ENCODE results near the gene CRTC2. TPM values are rescaled to one million over a fixed set of nuclear protein-coding genes. Genes with fewer than 3 reads are reported as not detected.

CRTC2 gene
- total and polyA plus RNA-seq, 9 of the 15 experiments (the other 6 are each of a cell fraction or from before 2014, with no cell fraction given) = 2.7 to 26.4 (median 10.2) TPM

DNA sequence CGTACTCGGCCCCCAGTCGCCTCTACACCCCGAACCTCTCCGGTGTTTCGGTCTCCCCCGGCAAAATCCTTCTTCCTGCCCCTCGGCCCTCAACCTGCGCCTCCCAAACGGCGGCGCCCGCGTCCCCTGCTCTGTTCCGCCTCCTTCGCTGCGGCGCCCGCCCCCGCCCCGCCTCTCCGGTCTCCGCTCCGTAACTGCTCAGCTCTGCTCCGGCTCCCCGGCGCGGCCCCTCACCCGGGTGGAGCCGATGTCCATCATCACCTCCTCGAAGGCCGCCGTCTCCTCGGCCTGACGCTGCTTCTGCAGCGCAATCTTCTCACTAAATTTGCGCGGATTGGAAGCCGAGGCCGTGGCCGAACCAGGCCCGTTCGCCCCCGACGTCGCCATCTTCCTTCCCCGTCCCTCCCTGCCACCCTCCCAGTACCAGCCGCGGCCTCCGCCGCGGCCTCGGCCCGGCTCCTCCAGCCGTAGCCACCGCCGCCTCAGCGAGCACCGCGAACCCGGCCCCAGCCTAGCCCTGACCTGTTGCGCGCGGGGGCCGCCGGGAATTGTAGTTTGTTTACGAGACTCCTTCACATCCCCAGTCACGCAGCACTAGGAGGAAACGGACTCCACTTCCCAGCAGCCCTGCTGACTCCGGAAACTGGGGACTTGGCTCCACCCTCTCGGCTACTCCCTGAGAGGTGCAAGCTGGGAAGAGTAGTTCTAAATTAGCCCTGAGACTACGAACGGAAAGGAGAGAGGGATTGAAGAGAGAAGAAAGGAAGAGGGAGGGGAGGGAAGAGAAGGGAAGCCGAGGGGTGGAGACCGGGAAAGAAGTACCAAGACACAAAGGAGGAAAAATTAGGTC is at the start of gene CRTC2 (continued):
- peak in 1 of 3 experiments; percentile 32 for TF ChIP-seq YY1 (IDR thresholded peaks at IDR 0.05; ENCODE audit: borderline replicate concordance in 1 of 3, control insufficient read depth in 1 of 3, extremely low read depth in 1 of 3, insufficient read depth in 3 of 3, insufficient read length in 1 of 3, insufficient replicate concordance in 2 of 3, low read depth in 1 of 3, low read length in 2 of 3)
- no peak; the same call in 1 of the 2 replicates for TF ChIP-seq STAT5A (IDR thresholded peaks at IDR 0.05; ENCODE audit: borderline replicate concordance, low read length)
- TF ChIP-seq EP300 (IDR thresholded peaks at IDR 0.05; ENCODE audit: low read length) = no peak
- TF ChIP-seq FOSL1 (tag; conservative IDR thresholded peaks at IDR 0.05) = no peak
- TF ChIP-seq RAD21 (CRISPR knock-in tag; conservative IDR thresholded peaks at IDR 0.05 in 1 of 2, IDR thresholded peaks at IDR 0.05 in 1 of 2) = 0 out of 4 replicates have a peak, but pooled peaks of 1 of the 2 experiments have one; percentile 8
- TF ChIP-seq ZNF146 (CRISPR knock-in tag; IDR thresholded peaks at IDR 0.05; ENCODE audit: unreplicated experiment) = no peak
- TF ChIP-seq ZNF311 (CRISPR knock-in tag; IDR thresholded peaks at IDR 0.05) = peak; percentile 73; the same call in 1 of the 2 replicates
- TF ChIP-seq ETV5 (CRISPR knock-in tag; IDR thresholded peaks at IDR 0.05; ENCODE audit: low read depth) = peak; percentile 95
- 0 out of 2 replicates have a peak, but pooled peaks have one; percentile 5 for TF ChIP-seq ARID1B (IDR thresholded peaks at IDR 0.05)
- TF ChIP-seq, protein P1, sequence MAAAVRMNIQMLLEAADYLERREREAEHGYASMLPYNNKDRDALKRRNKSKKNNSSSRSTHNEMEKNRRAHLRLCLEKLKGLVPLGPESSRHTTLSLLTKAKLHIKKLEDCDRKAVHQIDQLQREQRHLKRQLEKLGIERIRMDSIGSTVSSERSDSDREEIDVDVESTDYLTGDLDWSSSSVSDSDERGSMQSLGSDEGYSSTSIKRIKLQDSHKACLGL (CRISPR knock-in tag; IDR thresholded peaks at IDR 0.05; ENCODE audit: borderline replicate concordance, poor library complexity, severe bottlenecking) = no peak
- TF ChIP-seq ZNF584 (CRISPR knock-in tag; IDR thresholded peaks at IDR 0.05; ENCODE audit: low read depth) = peak; percentile 95
- no peak for TF ChIP-seq HDAC8 (tag; IDR thresholded peaks at IDR 0.05)
- TF ChIP-seq, protein P2, sequence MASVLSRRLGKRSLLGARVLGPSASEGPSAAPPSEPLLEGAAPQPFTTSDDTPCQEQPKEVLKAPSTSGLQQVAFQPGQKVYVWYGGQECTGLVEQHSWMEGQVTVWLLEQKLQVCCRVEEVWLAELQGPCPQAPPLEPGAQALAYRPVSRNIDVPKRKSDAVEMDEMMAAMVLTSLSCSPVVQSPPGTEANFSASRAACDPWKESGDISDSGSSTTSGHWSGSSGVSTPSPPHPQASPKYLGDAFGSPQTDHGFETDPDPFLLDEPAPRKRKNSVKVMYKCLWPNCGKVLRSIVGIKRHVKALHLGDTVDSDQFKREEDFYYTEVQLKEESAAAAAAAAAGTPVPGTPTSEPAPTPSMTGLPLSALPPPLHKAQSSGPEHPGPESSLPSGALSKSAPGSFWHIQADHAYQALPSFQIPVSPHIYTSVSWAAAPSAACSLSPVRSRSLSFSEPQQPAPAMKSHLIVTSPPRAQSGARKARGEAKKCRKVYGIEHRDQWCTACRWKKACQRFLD (CRISPR knock-in tag; IDR thresholded peaks at IDR 0.05) = peak; percentile 93
- TF ChIP-seq, protein P3, sequence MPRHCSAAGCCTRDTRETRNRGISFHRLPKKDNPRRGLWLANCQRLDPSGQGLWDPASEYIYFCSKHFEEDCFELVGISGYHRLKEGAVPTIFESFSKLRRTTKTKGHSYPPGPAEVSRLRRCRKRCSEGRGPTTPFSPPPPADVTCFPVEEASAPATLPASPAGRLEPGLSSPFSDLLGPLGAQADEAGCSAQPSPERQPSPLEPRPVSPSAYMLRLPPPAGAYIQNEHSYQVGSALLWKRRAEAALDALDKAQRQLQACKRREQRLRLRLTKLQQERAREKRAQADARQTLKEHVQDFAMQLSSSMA (CRISPR knock-in tag; IDR thresholded peaks at IDR 0.05) = no peak
- no peak for TF ChIP-seq TARDBP (IDR thresholded peaks at IDR 0.05)
- no peak for TF ChIP-seq SMARCB1 (IDR thresholded peaks at IDR 0.05; ENCODE audit: insufficient read length, low read depth)
- no peak for TF ChIP-seq PYGO2 (tag; IDR thresholded peaks at IDR 0.05)
- peak; percentile 66; the same call in 1 of the 2 replicates for TF ChIP-seq EP400 (IDR thresholded peaks at IDR 0.05)
- TF ChIP-seq MEIS2 (IDR thresholded peaks at IDR 0.05; ENCODE audit: partially characterized antibody) = peak; percentile 83
- TF ChIP-seq SIX5 (IDR thresholded peaks at IDR 0.05; ENCODE audit: borderline replicate concordance in 1 of 2, insufficient read depth in 1 of 2, low read depth in 1 of 2, low read length in 2 of 2) = peak; percentile 99 to 100
- TF ChIP-seq, protein P4, sequence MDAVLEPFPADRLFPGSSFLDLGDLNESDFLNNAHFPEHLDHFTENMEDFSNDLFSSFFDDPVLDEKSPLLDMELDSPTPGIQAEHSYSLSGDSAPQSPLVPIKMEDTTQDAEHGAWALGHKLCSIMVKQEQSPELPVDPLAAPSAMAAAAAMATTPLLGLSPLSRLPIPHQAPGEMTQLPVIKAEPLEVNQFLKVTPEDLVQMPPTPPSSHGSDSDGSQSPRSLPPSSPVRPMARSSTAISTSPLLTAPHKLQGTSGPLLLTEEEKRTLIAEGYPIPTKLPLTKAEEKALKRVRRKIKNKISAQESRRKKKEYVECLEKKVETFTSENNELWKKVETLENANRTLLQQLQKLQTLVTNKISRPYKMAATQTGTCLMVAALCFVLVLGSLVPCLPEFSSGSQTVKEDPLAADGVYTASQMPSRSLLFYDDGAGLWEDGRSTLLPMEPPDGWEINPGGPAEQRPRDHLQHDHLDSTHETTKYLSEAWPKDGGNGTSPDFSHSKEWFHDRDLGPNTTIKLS (IDR thresholded peaks at IDR 0.05; ENCODE audit: borderline replicate concordance, low read depth) = peak; percentile 95
- peak; percentile 30; the same call in 1 of the 2 replicates for TF ChIP-seq SIN3B (IDR thresholded peaks at IDR 0.05; ENCODE audit: low read depth)

Data from K562 (cell line).